WTC11 (cell line): ENCODE results near the gene LHFPL2. TPM values are rescaled to one million over a fixed set of nuclear protein-coding genes. Genes with fewer than 3 reads are reported as not detected.

Source experiments
- ATAC-seq: fragments of 200-7000 bp; cut with Tn5 transposase; 2 replicates; pipeline ENCODE4 v1.10.0; 2021; ENCODE audit warnings: mild to moderate bottlenecking, moderate library complexity
- CTCF ChIA-PET: fragments of 300-600 bp; sonication (Branson Sonifier 250); formaldehyde crosslinking; loops from one replicate; lab custom pipeline; 2021; ENCODE audit warnings: antibody characterized with exemption; lab: Charles Lee
- POLR2A ChIA-PET: fragments of 350-600 bp; sonication (Branson Sonifier 250); formaldehyde crosslinking; loops from one replicate; lab custom pipeline; 2021; ENCODE audit warnings: antibody characterized with exemption; lab: Charles Lee
- DNase-seq: peaks from one replicate; pipeline ENCODE4 v3.0.0; 2021; ENCODE audit warnings: low spot score
- H3K27ac Mint-ChIP-seq: 2 replicates; pipeline ENCODE4 v1.8.0; 2021; ENCODE audit warnings: mixed read lengths
- H3K27me3 Mint-ChIP-seq: 2 replicates; pipeline ENCODE4 v1.8.0; 2021; ENCODE audit warnings: low read depth, mild to moderate bottlenecking, moderate library complexity, mixed read lengths
- H3K36me3 Mint-ChIP-seq: 2 replicates; pipeline ENCODE4 v1.8.0; 2021; ENCODE audit warnings: mixed read lengths
- H3K4me1 Mint-ChIP-seq: 2 replicates; pipeline ENCODE4 v1.8.0; 2022; ENCODE audit warnings: mixed read lengths
- H3K4me3 Mint-ChIP-seq: 2 replicates; pipeline ENCODE4 v1.8.0; 2021; ENCODE audit warnings: mild to moderate bottlenecking, moderate library complexity, mixed read lengths
- H3K9me3 Mint-ChIP-seq: 2 replicates; pipeline ENCODE4 v1.8.0; 2021; ENCODE audit warnings: mixed read lengths
- ETV6 ChIP-seq: sonication (generic); formaldehyde crosslinking; IDR thresholded peaks from 2 replicates; pipeline ENCODE4 v1.8.1; 2022; ENCODE audit warnings: mild to moderate bottlenecking, missing genetic modification reagents
- GABPB1 ChIP-seq: sonication (generic); formaldehyde crosslinking; IDR thresholded peaks from 2 replicates; pipeline ENCODE4 v1.8.1; 2023; ENCODE audit warnings: mild to moderate bottlenecking, missing genetic modification reagents
- GTF2I ChIP-seq: fragments of 250-450 bp; sonication (Bioruptor Pico); conservative IDR thresholded peaks from 2 replicates; pipeline ENCODE4 v1.4.0; 2021; ENCODE audit warnings: mild to moderate bottlenecking
- IRF1 ChIP-seq: sonication (generic); formaldehyde crosslinking; IDR thresholded peaks from 2 replicates; pipeline ENCODE4 v1.8.0; 2023; ENCODE audit warnings: missing genetic modification reagents
- IRF2 ChIP-seq: sonication (generic); formaldehyde crosslinking; IDR thresholded peaks from 2 replicates; pipeline ENCODE4 v1.8.0; 2022; ENCODE audit warnings: low read depth, missing genetic modification reagents, borderline replicate concordance
- JUN ChIP-seq: sonication (generic); formaldehyde crosslinking; IDR thresholded peaks from 2 replicates; pipeline ENCODE4 v1.8.0; 2023; ENCODE audit warnings: mild to moderate bottlenecking, missing genetic modification reagents
- MYBL2 ChIP-seq: sonication (generic); formaldehyde crosslinking; IDR thresholded peaks from 2 replicates; pipeline ENCODE4 v1.8.1; 2023; ENCODE audit warnings: mild to moderate bottlenecking, moderate library complexity, missing genetic modification reagents
- NR3C1 ChIP-seq: sonication (generic); formaldehyde crosslinking; conservative IDR thresholded peaks from 2 replicates; pipeline ENCODE4 v1.8.1; 2023; ENCODE audit warnings: low read depth, mild to moderate bottlenecking, missing genetic modification reagents
- RELA ChIP-seq: sonication (generic); formaldehyde crosslinking; IDR thresholded peaks from 2 replicates; pipeline ENCODE4 v1.8.1; 2022; ENCODE audit warnings: missing genetic modification reagents, mild to moderate bottlenecking, borderline replicate concordance
- SMAD3 ChIP-seq: sonication (generic); formaldehyde crosslinking; IDR thresholded peaks from 2 replicates; pipeline ENCODE4 v1.8.0; 2022; ENCODE audit warnings: missing genetic modification reagents, mild to moderate bottlenecking, borderline replicate concordance
- SMAD4 ChIP-seq: sonication (generic); formaldehyde crosslinking; IDR thresholded peaks from 2 replicates; pipeline ENCODE4 v1.8.0; 2022; ENCODE audit warnings: mild to moderate bottlenecking, missing genetic modification reagents
- ZNF121 ChIP-seq: sonication (generic); formaldehyde crosslinking; IDR thresholded peaks from 2 replicates; pipeline ENCODE4 v1.8.0; 2023; ENCODE audit warnings: missing genetic modification reagents
- ZNF416 ChIP-seq: fragments of 250-450 bp; sonication (Bioruptor Pico); IDR thresholded peaks from 2 replicates; pipeline ENCODE4 v1.9.0; 2021; ENCODE audit warnings: mild to moderate bottlenecking, inconsistent platforms
- ZNF423 ChIP-seq: fragments of 250-450 bp; sonication (Bioruptor Pico); IDR thresholded peaks from 2 replicates; pipeline ENCODE4 v2.1.2; 2022; ENCODE audit warnings: mild to moderate bottlenecking, moderate library complexity
- ZNF425 ChIP-seq: fragments of 250-450 bp; sonication (Bioruptor Pico); conservative IDR thresholded peaks from 2 replicates; pipeline ENCODE4 v1.9.0; 2021; ENCODE audit warnings: mild to moderate bottlenecking
- ZNF532 ChIP-seq: fragments of 250-450 bp; sonication (Bioruptor Pico); IDR thresholded peaks from 2 replicates; pipeline ENCODE4 v1.9.0; 2021; ENCODE audit warnings: mild to moderate bottlenecking, borderline replicate concordance
- ZSCAN18 ChIP-seq: fragments of 250-450 bp; sonication (Bioruptor Pico); IDR thresholded peaks from 2 replicates; pipeline ENCODE4 v2.1.2; 2022; ENCODE audit warnings: mild to moderate bottlenecking, moderate library complexity
- total RNA-seq: library from RNA; stranded (reverse); gene quantifications from 3 replicates; pipeline ENCODE4 v1.2.3, GENCODE V29; 2021
- TF ChIP-seq, protein P1 (sequence below): sonication (generic); formaldehyde crosslinking; IDR thresholded peaks from 2 replicates; pipeline ENCODE4 v1.8.0; 2022; ENCODE audit warnings: mild to moderate bottlenecking, missing genetic modification reagents
- TF ChIP-seq, protein P2 (sequence below): sonication (generic); formaldehyde crosslinking; IDR thresholded peaks from 2 replicates; pipeline ENCODE4 v1.8.1; 2023; ENCODE audit warnings: mild to moderate bottlenecking, missing genetic modification reagents, moderate library complexity

LHFPL2 gene
- total RNA-seq, 1 experiment from 2014 or later, result 40.6 TPM

- peaks cover 26% of the 10 kb centered on the region for H3K4me1 Mint-ChIP-seq
- peak overlapping the region; percentile 29 for H3K27ac Mint-ChIP-seq
- ChIA-PET POLR2A (no interaction called here), CTCF (interaction anchor here (0.8 to 1.5 kb wide), 4 partner anchors 42 to 190 kb away, joined by 3 read pairs; no protein-coding TSS in a partner anchor)
- peaks cover 34% of the 10 kb centered on the region for H3K36me3 Mint-ChIP-seq
- ATAC-seq, result no peak; the same call in 1 of the 2 replicates
- H3K4me3 Mint-ChIP-seq, result no peak overlapping the region
- H3K9me3 Mint-ChIP-seq, result no peaks in the 10 kb centered on the region
- TF ChIP-seq IRF1 (no peak), ZNF416 (CRISPR knock-in tag) (no peak), MYBL2 (CRISPR knock-in tag) (no peak), SMAD3 (CRISPR knock-in tag) (no peak), ETV6 (CRISPR knock-in tag) (no peak), SMAD4 (CRISPR knock-in tag) (no peak), ZNF423 (no peak), RELA (CRISPR knock-in tag) (no peak), ZNF532 (CRISPR knock-in tag) (no peak), ZSCAN18 (no peak), GABPB1 (CRISPR knock-in tag) (no peak), GTF2I (CRISPR knock-in tag) (no peak), IRF2 (CRISPR knock-in tag) (no peak), JUN (CRISPR knock-in tag) (no peak), ZNF121 (no peak), NR3C1 (CRISPR knock-in tag) (no peak)
- TF ChIP-seq, protein P1, sequence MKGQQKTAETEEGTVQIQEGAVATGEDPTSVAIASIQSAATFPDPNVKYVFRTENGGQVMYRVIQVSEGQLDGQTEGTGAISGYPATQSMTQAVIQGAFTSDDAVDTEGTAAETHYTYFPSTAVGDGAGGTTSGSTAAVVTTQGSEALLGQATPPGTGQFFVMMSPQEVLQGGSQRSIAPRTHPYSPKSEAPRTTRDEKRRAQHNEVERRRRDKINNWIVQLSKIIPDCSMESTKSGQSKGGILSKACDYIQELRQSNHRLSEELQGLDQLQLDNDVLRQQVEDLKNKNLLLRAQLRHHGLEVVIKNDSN (CRISPR knock-in tag), result no peak
- TF ChIP-seq, protein P2, sequence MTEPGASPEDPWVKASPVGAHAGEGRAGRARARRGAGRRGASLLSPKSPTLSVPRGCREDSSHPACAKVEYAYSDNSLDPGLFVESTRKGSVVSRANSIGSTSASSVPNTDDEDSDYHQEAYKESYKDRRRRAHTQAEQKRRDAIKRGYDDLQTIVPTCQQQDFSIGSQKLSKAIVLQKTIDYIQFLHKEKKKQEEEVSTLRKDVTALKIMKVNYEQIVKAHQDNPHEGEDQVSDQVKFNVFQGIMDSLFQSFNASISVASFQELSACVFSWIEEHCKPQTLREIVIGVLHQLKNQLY, result no peak
- no peak for DNase-seq
- H3K27me3 Mint-ChIP-seq, result no peaks in the 10 kb centered on the region
Observed at GRCh38 chr5:78490709-78491485, 157.7 kb downstream of the LHFPL2 start.

DNA sequence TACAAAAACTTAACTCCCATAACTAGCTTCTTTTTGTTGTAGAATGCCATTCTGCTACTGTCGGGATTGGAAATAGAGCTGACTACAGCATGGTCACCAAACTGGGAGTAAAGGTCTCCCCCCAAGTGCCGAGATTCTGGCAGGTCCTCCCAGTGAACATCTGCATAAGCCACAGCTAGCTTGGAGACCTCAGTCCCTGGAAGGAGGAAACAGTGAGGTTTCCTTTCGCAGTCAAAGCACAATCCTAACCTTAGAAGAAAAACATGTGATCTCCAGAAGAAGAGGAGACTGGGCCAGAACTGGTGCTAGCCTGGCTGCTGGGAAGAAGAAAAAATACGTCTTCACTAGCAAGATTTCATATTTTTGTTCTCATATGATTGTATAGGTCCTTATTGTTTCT, 160.7 kb downstream of the LHFPL2 start:
- no peak for ATAC-seq
- H3K36me3 Mint-ChIP-seq, result peaks cover 34% of the 10 kb centered on the region
- POLR2A ChIA-PET, result no interaction called here
- DNase-seq, result no peak
- H3K4me3 Mint-ChIP-seq, result no peak overlapping the region
- CTCF ChIA-PET, result no interaction called here
- no peaks in the 10 kb centered on the region for H3K9me3 Mint-ChIP-seq
- peaks cover 6% of the 10 kb centered on the region for H3K4me1 Mint-ChIP-seq
- H3K27me3 Mint-ChIP-seq, result no peaks in the 10 kb centered on the region
- no peak overlapping the region; the same call in 1 of the 2 replicates for H3K27ac Mint-ChIP-seq
- TF ChIP-seq ZNF425 (CRISPR knock-in tag), result no peak
